GM13976 (cell line): ENCODE measurements around the gene IMPDH1.

Source experiments
- DNase-seq: peaks from one replicate; pipeline ENCODE4 v3.0.0; 2012; ENCODE audit warnings: low spot score
- CTCF ChIP-seq: IDR thresholded peaks from 2 replicates; pipeline ENCODE4 v1.5.1; 2012; ENCODE audit warnings: borderline replicate concordance, mild to moderate bottlenecking; ENCODE audit not compliant: insufficient read depth; ENCODE audit errors: extremely low read depth, missing control alignments, control extremely low read depth
- in situ Hi-C: fragments of 300-500 bp; cut with MboI; formaldehyde crosslinking; loops from one replicate; pipeline ENCODE4 v1.12.0; 2022; ENCODE audit warnings: low sequenced_read_pairs, mixed read lengths, inconsistent platforms; ENCODE audit not compliant: unreplicated experiment

IMPDH1 gene

GRCh38 chr7:128394904-128395496, 14.8 kb downstream of the IMPDH1 start:
- DNase-seq: peak; percentile 35
- in situ Hi-C loops: no loop called here
- no peak for TF ChIP-seq CTCF

GRCh38 chr7:128393526-128394330, 16.1 kb downstream of the IMPDH1 start:
- in situ Hi-C loops: no loop called here
- no peak for TF ChIP-seq CTCF
- DNase-seq: no peak

- TF ChIP-seq CTCF: no peak
- no peak for DNase-seq
- in situ Hi-C loops: no loop called here
Observed at GRCh38 chr7:128392446-128393327, 17.1 kb downstream of the IMPDH1 start.

GRCh38 chr7:128391805-128392204, 18.0 kb downstream of the IMPDH1 start:
- DNase-seq: no peak
- no peak for TF ChIP-seq CTCF
- in situ Hi-C loops: no loop called here

- in situ Hi-C loops: no loop called here
- no peak for TF ChIP-seq CTCF
Observed at GRCh38 chr7:128390871-128391565, 18.8 kb downstream of the IMPDH1 start.

More at GRCh38 chr7:128390871-128391565, 18.8 kb downstream of the IMPDH1 start:
- no peak for DNase-seq
